HG03521 (cell line): ENCODE measurements around the gene TMEM94.
A peak's percentile ranks its signal among the peaks of the same experiment; 100 is the strongest.
"Not testable (repeated sequence)": the region's sequence is repeated elsewhere in the genome, so short reads cannot be mapped to it uniquely, and the experiment has no call there.

ENCODE experiments used
- ATAC-seq: cut with Tn5 transposase; IDR thresholded peaks from one replicate; pipeline ENCODE4 v1.9.1; 2021; ENCODE audit warnings: mild to moderate bottlenecking, moderate library complexity; ENCODE audit not compliant: unreplicated experiment

The TMEM94 gene

GRCh38 chr17:75456417-75457046 is at the start of gene TMEM94:
Gene TMEM94 (plus strand): TSS chr17:75456635. CDS start chr17:75471906, 15,271 bp downstream.
- ATAC-seq: peak; percentile 89

GRCh38 chr17:75407655-75408352 is 48.6 kb upstream of the TMEM94 start:
- ATAC-seq: no peak

- no peak for ATAC-seq
These were observed 46.3 kb upstream of the TMEM94 start for GRCh38 chr17:75410141-75410540.

- ATAC-seq: no peak
These were observed 44.9 kb upstream of the TMEM94 start for GRCh38 chr17:75411328-75412067.

GRCh38 chr17:75412455-75413317 is 43.7 kb upstream of the TMEM94 start:
- no peak for ATAC-seq

- ATAC-seq: no peak
These were observed 41.9 kb upstream of the TMEM94 start for GRCh38 chr17:75414488-75414887.

- no peak for ATAC-seq
These were observed 40.4 kb upstream of the TMEM94 start for GRCh38 chr17:75416006-75416405.

GRCh38 chr17:75417054-75417580 is 39.3 kb upstream of the TMEM94 start:
- ATAC-seq: no peak

GRCh38 chr17:75418531-75418930 is 37.9 kb upstream of the TMEM94 start:
- ATAC-seq: no peak

GRCh38 chr17:75428543-75429469 is 27.6 kb upstream of the TMEM94 start:
- no peak for ATAC-seq

- no peak for ATAC-seq
These were observed 26.1 kb upstream of the TMEM94 start for GRCh38 chr17:75430159-75430974.

- ATAC-seq: no peak
These were observed 23.1 kb upstream of the TMEM94 start for GRCh38 chr17:75433218-75433783.

- ATAC-seq: not testable (repeated sequence)
These were observed 22.0 kb upstream of the TMEM94 start for GRCh38 chr17:75434433-75434832.

- ATAC-seq: not testable (repeated sequence)
These were observed 19.0 kb upstream of the TMEM94 start for GRCh38 chr17:75437404-75437803.

GRCh38 chr17:75439287-75439686 is 17.1 kb upstream of the TMEM94 start:
- no peak for ATAC-seq

GRCh38 chr17:75440738-75441448 is 15.5 kb upstream of the TMEM94 start:
- no peak for ATAC-seq

GRCh38 chr17:75442168-75443103 is 14.0 kb upstream of the TMEM94 start:
- no peak for ATAC-seq
